NT2/D1 (cell line): ENCODE measurements around the gene DHCR24.

Experiments
- YY1 ChIP-seq: IDR thresholded peaks from 2 replicates; pipeline ENCODE4 v1.6.1; 2011; ENCODE audit not compliant: insufficient read length, insufficient read depth
- ZNF274 ChIP-seq: IDR thresholded peaks from 2 replicates; pipeline ENCODE4 v1.6.1; 2011; ENCODE audit warnings: mild to moderate bottlenecking, low read depth, low read length

- no peak for TF ChIP-seq YY1
- no peak for TF ChIP-seq ZNF274
These were observed 33.1 kb downstream of the DHCR24 start for GRCh38 chr1:54853793-54854370.
